ENCODE data around the gene SIPA1. TPM values are rescaled to one million over a fixed set of nuclear protein-coding genes. Genes with fewer than 3 reads are reported as not detected.

SIPA1 gene
- total RNA-seq (2022; extraction: Qiagen RNA extraction; ENCODE audit: low read depth): 9.2 to 21.6 TPM (median 19.1 TPM) in 5 replicates

GRCh38 chr11:65637794-65638419, at the start of gene SIPA1:
Gene SIPA1 (plus strand): TSS chr11:65638101. CDS start chr11:65640922, 2,821 bp downstream.

GRCh38 chr11:65595543-65596281, 42.2 kb upstream of the SIPA1 start, which contains the start of gene KCNK7:
Gene KCNK7 (minus strand): TSS chr11:65595800. CDS start chr11:65595772, 28 bp downstream.

GRCh38 chr11:65615229-65615949, 22.5 kb upstream of the SIPA1 start, which contains the start of gene PCNX3:
Gene PCNX3 (plus strand): TSS chr11:65615776. CDS start chr11:65616312, 536 bp downstream.

GRCh38 chr11:65662799-65663638, 25.1 kb downstream of the SIPA1 start, which contains the start of gene RELA:
Gene RELA (minus strand): TSS chr11:65662916. CDS start chr11:65662832, 84 bp downstream.

Other genes with a start within 250 kb of the SIPA1 start
- gene NEAT1, start 215.3 kb upstream of the SIPA1 start, total RNA-seq (2022; extraction: Qiagen RNA extraction; ENCODE audit: low read depth): 119 to 272 TPM (median 214 TPM) in 5 replicates
- gene MALAT1, start 139.1 kb upstream of the SIPA1 start, total RNA-seq (2022; extraction: Qiagen RNA extraction; ENCODE audit: low read depth): 26.0 to 79.2 TPM (median 71.5 TPM) in 5 replicates
- gene SCYL1, start 113.0 kb upstream of the SIPA1 start, total RNA-seq (2022; extraction: Qiagen RNA extraction; ENCODE audit: low read depth): 41.8 to 64.0 TPM (median 60.8 TPM) in 5 replicates
- gene LTBP3, start 79.7 kb upstream of the SIPA1 start, total RNA-seq (2022; extraction: Qiagen RNA extraction; ENCODE audit: low read depth): 89.5 to 139 TPM (median 115 TPM) in 5 replicates
- gene ZNRD2, start 67.6 kb upstream of the SIPA1 start, total RNA-seq (2022; extraction: Qiagen RNA extraction; ENCODE audit: low read depth): 68.9 to 82.1 TPM (median 80.4 TPM) in 5 replicates
- 27.5 to 57.1 TPM (median 48.3 TPM) in 5 replicates for gene FAM89B, start 65.6 kb upstream of the SIPA1 start, total RNA-seq (2022; extraction: Qiagen RNA extraction; ENCODE audit: low read depth)
- gene EHBP1L1, start 62.0 kb upstream of the SIPA1 start, total RNA-seq (2022; extraction: Qiagen RNA extraction; ENCODE audit: low read depth): 26.8 to 46.1 TPM (median 41.0 TPM) in 5 replicates
- 0.21 to 1.4 TPM (median 0.57 TPM) in 5 replicates for gene KCNK7, start 42.3 kb upstream of the SIPA1 start, total RNA-seq (2022; extraction: Qiagen RNA extraction; ENCODE audit: low read depth)
- gene MAP3K11, start 23.9 kb upstream of the SIPA1 start, total RNA-seq (2022; extraction: Qiagen RNA extraction; ENCODE audit: low read depth): 37.5 to 55.8 TPM (median 50.4 TPM) in 5 replicates
- gene PCNX3, start 22.3 kb upstream of the SIPA1 start, total RNA-seq (2022; extraction: Qiagen RNA extraction; ENCODE audit: low read depth): 24.0 to 39.4 TPM (median 33.5 TPM) in 5 replicates
- 68.9 to 82.9 TPM (median 82.0 TPM) in 5 replicates for gene RELA, start 24.8 kb downstream of the SIPA1 start, total RNA-seq (2022; extraction: Qiagen RNA extraction; ENCODE audit: low read depth)
- 41.0 to 55.2 TPM (median 52.3 TPM) in 5 replicates for gene KAT5, start 74.2 kb downstream of the SIPA1 start, total RNA-seq (2022; extraction: Qiagen RNA extraction; ENCODE audit: low read depth)
- 29.2 to 51.2 TPM (median 48.8 TPM) in 5 replicates for gene RNASEH2C, start 82.7 kb downstream of the SIPA1 start, total RNA-seq (2022; extraction: Qiagen RNA extraction; ENCODE audit: low read depth)
- gene AP5B1, start 142.9 kb downstream of the SIPA1 start, total RNA-seq (2022; extraction: Qiagen RNA extraction; ENCODE audit: low read depth): 7.8 to 13.4 TPM (median 10.6 TPM) in 5 replicates
- gene OVOL1, start 149.0 kb downstream of the SIPA1 start, total RNA-seq (2022; extraction: Qiagen RNA extraction; ENCODE audit: low read depth): 0.06 to 0.10 TPM (median 0.07 TPM) in 3 of 5 replicates, not detected in the others
- 0.07 TPM in 1 of 5 replicates, not detected in the others for gene SNX32, start 195.9 kb downstream of the SIPA1 start, total RNA-seq (2022; extraction: Qiagen RNA extraction; ENCODE audit: low read depth)
- gene CFL1, start 220.1 kb downstream of the SIPA1 start, total RNA-seq (2022; extraction: Qiagen RNA extraction; ENCODE audit: low read depth): 1,909 to 2,425 TPM (median 2,217 TPM) in 5 replicates
- gene MUS81, start 222.3 kb downstream of the SIPA1 start, total RNA-seq (2022; extraction: Qiagen RNA extraction; ENCODE audit: low read depth): 20.6 to 33.6 TPM (median 31.0 TPM) in 5 replicates
- gene EFEMP2, start 234.7 kb downstream of the SIPA1 start, total RNA-seq (2022; extraction: Qiagen RNA extraction; ENCODE audit: low read depth): 0.45 to 0.88 TPM (median 0.85 TPM) in 5 replicates
- 0.09 to 0.19 TPM in 2 of 5 replicates, not detected in the others for gene CTSW, start 241.7 kb downstream of the SIPA1 start, total RNA-seq (2022; extraction: Qiagen RNA extraction; ENCODE audit: low read depth)